Activated CD4-positive, alpha-beta T cell treated with anti-CD3 and anti-CD28 coated beads, Interleukin-2, amount 10 ng/mL, durations not matched to agents 24 days and 14 days (primary cell): Measurements from ENCODE around the gene MCHR1. TPM values are rescaled to one million over a fixed set of nuclear protein-coding genes. Genes with fewer than 3 reads are reported as not detected.
"Not testable (repeated sequence)": the region's sequence is repeated elsewhere in the genome, so short reads cannot be mapped to it uniquely, and the experiment has no call there.

Source experiments
- DNase-seq: peaks from one replicate; pipeline ENCODE4 v3.0.0; 2022
- H3K27ac Mint-ChIP-seq: one replicate; pipeline ENCODE4 v1.8.0; 2022; ENCODE audit warnings: mild to moderate bottlenecking, mixed read lengths
- H3K27me3 Mint-ChIP-seq: one replicate; pipeline ENCODE4 v1.8.0; 2022; ENCODE audit warnings: mixed read lengths
- H3K36me3 Mint-ChIP-seq: one replicate; pipeline ENCODE4 v1.8.0; 2022; ENCODE audit warnings: low read depth, mild to moderate bottlenecking, mixed read lengths
- H3K4me1 Mint-ChIP-seq: one replicate; pipeline ENCODE4 v1.8.0; 2021; ENCODE audit warnings: mixed read lengths
- H3K4me3 Mint-ChIP-seq: one replicate; pipeline ENCODE4 v1.8.0; 2022; ENCODE audit warnings: mild to moderate bottlenecking, moderate library complexity, mixed read lengths
- H3K9me3 Mint-ChIP-seq: one replicate; pipeline ENCODE4 v1.8.0; 2021; ENCODE audit warnings: mixed read lengths
- intact Hi-C: fragments of 100-400 bp; cut with micrococcal nuclease; formaldehyde crosslinking; loops from one replicate; pipeline ENCODE4 v1.15.1; 2023
- total RNA-seq: library from RNA; stranded (reverse); gene quantifications from 2 replicates; pipeline ENCODE4 v1.2.3, GENCODE V29; 2022

Gene MCHR1
- total RNA-seq, 1 donor from 2014 or later = not detected

DNA sequence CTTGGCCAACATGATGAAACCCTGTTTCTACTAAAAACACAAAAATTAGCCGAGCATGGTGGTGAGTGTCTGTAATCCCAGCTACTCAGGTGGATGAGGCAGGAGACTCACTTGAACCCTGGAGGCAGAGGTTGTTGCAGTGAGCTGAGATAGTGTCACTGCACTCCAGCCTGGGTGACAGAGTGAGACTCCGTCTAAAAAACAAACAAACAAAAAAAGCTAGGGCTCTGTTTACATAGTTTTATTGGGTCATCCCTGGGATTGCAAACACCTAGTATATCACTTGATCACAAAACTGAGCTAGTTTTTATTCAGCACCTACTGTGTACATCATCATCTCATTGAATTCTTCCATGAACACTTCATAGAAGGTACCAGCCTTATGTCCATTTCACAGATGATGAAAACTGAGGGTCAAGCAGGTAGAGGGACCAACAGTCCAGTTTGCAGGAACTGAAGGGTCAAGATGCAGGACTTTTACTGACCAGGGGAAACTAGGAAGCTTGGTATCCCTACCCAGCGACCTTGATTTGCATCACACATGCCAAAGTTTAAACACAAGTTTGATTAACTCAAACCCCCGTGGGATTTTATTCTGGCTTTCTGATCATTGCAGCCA, 33.6 kb upstream of the MCHR1 start:
- H3K36me3 Mint-ChIP-seq = no peaks in the 10 kb centered on the region
- peaks cover 14% of the 10 kb centered on the region for H3K4me1 Mint-ChIP-seq
- no peak for DNase-seq
- no peaks in the 10 kb centered on the region for H3K27me3 Mint-ChIP-seq
- no peak overlapping the region for H3K27ac Mint-ChIP-seq
- H3K4me3 Mint-ChIP-seq = no peak overlapping the region
- intact Hi-C loops = loop anchor here (1.0 to 2.0 kb wide), 4 partner anchors 8 to 208 kb away; no protein-coding TSS in a partner anchor
- H3K9me3 Mint-ChIP-seq = no peaks in the 10 kb centered on the region

DNA sequence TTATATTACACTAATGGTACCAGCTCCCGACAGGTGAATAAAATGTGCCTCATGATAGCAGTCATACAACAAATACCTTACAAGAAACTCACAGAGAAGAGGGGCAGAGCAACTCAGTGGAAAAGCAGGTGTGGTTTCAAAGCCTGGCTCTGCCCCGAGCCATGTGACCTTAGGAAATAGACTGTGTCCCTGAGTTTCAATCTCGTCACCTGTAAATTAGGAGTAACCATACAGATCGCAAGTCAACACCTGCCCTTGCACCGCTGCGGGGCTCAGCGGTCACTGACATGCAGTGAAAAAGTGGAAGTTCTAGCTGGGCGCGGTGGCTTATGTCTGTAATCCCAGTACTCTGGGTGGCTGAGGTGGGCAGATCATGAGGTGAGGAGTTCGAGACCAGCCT, 30.9 kb upstream of the MCHR1 start:
- H3K27ac Mint-ChIP-seq = no peak overlapping the region
- DNase-seq = no peak
- H3K4me1 Mint-ChIP-seq = peaks cover 29% of the 10 kb centered on the region
- no peaks in the 10 kb centered on the region for H3K36me3 Mint-ChIP-seq
- intact Hi-C loops = no loop called here
- H3K4me3 Mint-ChIP-seq = no peak overlapping the region
- no peaks in the 10 kb centered on the region for H3K27me3 Mint-ChIP-seq
- no peaks in the 10 kb centered on the region for H3K9me3 Mint-ChIP-seq

DNA sequence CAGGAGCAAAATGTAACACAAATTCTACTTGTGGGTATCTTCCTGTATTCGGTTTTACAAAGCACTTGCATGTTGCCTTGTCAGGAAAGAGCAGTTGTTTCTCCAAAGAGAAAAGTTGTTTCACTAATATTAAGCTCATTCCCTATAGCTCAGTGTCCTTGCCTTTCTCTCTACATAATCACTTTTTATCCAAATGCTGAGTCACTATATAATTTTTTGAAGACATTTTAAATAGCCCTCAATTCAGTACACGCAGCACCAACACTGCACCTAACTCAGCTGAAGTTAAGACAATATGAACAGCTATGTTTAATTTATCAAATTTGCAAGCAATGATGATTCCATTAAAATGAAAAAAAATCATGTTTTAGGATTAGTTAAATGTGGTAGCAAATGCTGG, 28.2 kb upstream of the MCHR1 start:
- no peaks in the 10 kb centered on the region for H3K27me3 Mint-ChIP-seq
- H3K4me1 Mint-ChIP-seq = peaks cover 26% of the 10 kb centered on the region
- no peak for DNase-seq
- no peaks in the 10 kb centered on the region for H3K36me3 Mint-ChIP-seq
- intact Hi-C loops = loop anchor here (5.0 kb wide), 1 partner anchor 61 kb away; no protein-coding TSS in a partner anchor
- no peaks in the 10 kb centered on the region for H3K9me3 Mint-ChIP-seq
- no peak overlapping the region for H3K4me3 Mint-ChIP-seq
- H3K27ac Mint-ChIP-seq = no peak overlapping the region

DNA sequence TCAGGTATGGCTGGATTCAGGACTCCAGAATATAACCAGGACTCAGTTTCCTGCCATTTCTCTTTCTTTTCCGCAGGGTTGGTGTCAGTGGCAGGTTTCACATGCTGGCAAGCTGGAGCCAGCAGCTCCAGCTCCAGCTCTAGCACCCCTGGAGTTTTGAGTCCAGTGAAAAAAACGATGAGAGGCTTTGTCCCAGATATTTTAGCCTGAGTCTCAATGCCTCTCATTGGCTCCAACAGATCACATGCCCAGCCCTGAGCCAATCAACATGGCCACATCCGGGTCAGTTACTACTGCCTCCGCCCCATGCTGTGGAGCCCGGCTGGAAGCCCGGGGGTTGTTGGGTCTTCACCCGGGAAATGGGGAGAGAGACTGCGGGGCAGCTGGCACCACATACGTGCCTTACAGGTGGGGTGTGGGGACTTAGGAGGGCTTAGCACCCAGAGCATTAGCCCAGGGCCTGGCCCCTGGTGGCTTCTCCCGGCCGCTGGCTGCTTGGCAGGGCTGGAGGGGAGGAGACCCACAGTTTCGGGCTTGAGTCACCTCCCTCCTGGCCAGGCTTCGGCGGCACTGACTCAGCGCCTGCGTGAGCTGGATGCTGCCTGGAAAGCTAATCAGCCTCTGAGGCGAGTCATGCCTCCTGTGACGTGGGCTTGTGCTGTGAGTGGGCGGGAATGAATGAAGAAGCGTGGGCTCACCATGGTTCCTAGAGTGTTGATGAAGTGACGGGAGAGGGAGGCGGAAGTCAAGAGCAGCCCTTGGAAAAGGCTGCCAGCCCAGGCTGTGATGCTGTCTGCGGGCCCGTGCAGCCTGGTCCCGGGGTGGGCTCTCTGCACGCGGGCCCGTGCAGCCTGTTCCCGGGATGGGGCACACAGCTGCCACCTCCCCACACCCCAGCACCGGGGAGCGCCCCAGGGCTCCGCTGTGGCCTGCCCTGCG, 27.5 kb upstream of the MCHR1 start:
- Mint-ChIP-seq H3K9me3 (no peaks in the 10 kb centered on the region), H3K27me3 (no peaks in the 10 kb centered on the region), H3K4me1 (peaks cover 22% of the 10 kb centered on the region), H3K4me3 (peak overlapping the region; percentile 55), H3K36me3 (no peaks in the 10 kb centered on the region), H3K27ac (peak overlapping the region; percentile 85)
- peak; percentile 91 for DNase-seq
- intact Hi-C loops = loop anchor here (1.0 to 5.0 kb wide), 4 partner anchors 17 to 247 kb away; no protein-coding TSS in a partner anchor

DNA sequence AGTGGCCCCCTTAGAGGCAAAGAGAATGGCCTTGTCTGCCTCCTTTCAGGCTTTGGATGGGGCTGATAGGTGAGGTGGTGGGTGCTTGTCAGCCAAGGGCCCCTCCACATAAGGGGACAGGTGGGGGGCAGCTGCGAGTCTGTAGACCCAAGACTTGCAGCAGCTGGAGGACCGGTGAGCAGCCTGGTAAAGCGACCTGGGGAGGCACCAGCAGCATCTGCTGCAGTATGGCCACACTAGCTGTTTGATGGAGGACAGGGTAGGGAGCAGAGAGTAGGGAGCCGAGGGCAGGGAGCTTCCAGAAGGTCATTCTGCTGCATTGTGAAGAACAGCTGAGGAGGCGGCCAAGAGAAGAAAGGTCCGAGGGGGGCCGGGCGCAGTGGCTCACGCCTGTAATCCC, 25.9 kb upstream of the MCHR1 start:
- Mint-ChIP-seq H3K9me3 (no peaks in the 10 kb centered on the region), H3K4me3 (no peak overlapping the region), H3K36me3 (no peaks in the 10 kb centered on the region), H3K27ac (peak overlapping the region; percentile 15), H3K27me3 (no peaks in the 10 kb centered on the region), H3K4me1 (peaks cover 17% of the 10 kb centered on the region)
- intact Hi-C loops = loop anchor here (2.0 to 5.0 kb wide), 3 partner anchors 15 to 245 kb away; no protein-coding TSS in a partner anchor
- no peak for DNase-seq

DNA sequence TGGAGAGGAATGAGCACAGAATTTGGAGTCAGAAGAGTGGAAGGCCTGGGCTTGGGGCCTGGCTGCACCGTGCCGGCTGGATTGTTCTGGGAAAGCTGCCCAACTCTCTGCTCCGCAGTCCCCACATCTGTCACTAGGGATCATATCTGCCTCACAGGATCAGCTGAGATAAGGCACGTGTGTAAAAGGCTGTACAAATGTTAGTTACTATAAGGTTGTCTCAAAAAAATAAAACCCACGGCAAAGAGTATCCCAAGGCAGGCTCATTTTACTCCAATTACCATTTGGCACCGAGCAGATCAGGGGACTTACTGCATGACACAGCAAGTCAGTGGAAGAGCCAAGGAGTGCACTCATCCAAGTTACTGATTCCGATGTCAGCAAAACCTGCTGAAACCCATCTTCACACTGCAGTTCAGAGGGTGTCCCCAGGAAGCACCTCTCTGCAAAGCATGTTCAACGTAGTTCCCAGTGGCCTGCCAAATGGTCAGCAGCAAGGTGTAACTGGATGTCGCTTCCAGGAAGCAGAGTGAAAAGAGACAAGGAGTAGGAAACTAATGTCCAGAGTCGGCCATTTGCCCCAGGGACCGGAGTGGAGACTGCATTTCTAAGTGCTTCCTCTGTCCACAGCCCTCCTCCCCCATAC, 24.6 kb upstream of the MCHR1 start:
- H3K4me1 Mint-ChIP-seq = peaks cover 17% of the 10 kb centered on the region
- no peaks in the 10 kb centered on the region for H3K27me3 Mint-ChIP-seq
- no peaks in the 10 kb centered on the region for H3K36me3 Mint-ChIP-seq
- intact Hi-C loops = loop anchor here (5.0 kb wide), 1 partner anchor 58 kb away; no protein-coding TSS in a partner anchor
- DNase-seq = no peak
- no peaks in the 10 kb centered on the region for H3K9me3 Mint-ChIP-seq
- H3K4me3 Mint-ChIP-seq = no peak overlapping the region
- H3K27ac Mint-ChIP-seq = no peak overlapping the region

DNA sequence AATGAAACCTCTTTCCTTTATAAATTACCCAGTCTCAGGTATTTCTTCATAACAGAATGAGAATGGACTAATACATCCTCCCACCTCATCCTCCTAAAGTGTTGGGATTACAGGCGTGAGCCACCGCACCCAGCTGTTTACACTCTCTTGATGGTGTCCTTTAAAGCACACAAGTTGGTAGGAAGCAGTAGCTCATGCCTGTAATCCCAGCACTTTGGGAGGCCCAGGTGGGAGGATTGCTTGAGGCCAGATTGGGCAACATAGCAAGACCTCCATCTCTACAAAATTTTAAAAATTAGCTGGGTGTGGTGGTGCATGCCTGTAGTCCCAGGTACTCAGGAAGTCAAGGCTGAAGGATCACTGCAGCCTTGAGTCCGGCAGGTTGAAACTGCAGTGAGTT, 23.3 kb upstream of the MCHR1 start:
- H3K9me3 Mint-ChIP-seq, H3K4me3 Mint-ChIP-seq, intact Hi-C loops, H3K36me3 Mint-ChIP-seq, H3K27me3 Mint-ChIP-seq, H3K27ac Mint-ChIP-seq, DNase-seq: not testable (repeated sequence)
- peaks cover 17% of the 10 kb centered on the region for H3K4me1 Mint-ChIP-seq

DNA sequence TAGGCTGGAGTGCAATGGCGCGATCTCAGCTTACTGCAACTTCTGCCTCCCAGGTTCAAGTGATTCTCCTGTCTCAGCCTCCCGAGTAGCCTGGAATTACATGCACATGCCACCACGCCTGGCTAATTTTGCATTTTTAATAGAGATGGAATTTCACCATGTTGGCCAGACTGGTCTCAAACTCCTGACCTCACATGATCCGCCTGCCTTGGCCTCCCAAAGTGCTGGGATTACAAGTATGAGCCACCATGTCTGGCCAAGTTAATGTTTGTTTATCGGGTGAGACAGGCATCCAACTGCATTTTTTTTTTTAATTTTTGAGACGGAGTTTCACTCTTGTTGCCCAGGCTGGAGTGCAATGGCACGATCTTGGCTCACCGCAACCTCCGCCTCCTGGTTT, 22.6 kb upstream of the MCHR1 start:
- DNase-seq, H3K36me3 Mint-ChIP-seq, H3K27ac Mint-ChIP-seq, H3K27me3 Mint-ChIP-seq, H3K4me3 Mint-ChIP-seq, H3K9me3 Mint-ChIP-seq, intact Hi-C loops: not testable (repeated sequence)
- peaks cover 12% of the 10 kb centered on the region for H3K4me1 Mint-ChIP-seq

DNA sequence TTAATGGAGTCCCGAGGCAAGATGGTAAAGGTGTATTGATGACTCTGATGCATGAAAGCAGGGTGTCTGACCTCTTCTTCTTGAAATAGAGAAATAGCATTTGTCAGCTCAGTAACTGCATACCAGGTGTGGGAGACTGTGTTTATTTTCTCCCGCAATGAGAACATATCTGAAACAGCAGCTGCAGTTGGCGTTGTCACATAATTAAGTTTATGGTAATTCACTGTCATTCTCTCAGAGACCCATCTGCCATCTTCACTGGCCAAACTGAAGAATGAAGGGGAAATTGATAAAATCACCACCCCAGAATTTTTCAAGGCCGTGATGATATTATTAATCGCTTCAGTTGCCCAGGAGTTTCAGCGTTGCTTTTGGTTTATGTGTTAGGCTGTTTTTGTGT, 20.1 kb upstream of the MCHR1 start:
- Mint-ChIP-seq H3K27me3 (no peaks in the 10 kb centered on the region), H3K9me3 (no peaks in the 10 kb centered on the region), H3K27ac (no peak overlapping the region), H3K4me3 (no peak overlapping the region), H3K36me3 (no peaks in the 10 kb centered on the region), H3K4me1 (peaks cover 2% of the 10 kb centered on the region)
- no peak for DNase-seq
- intact Hi-C loops = no loop called here

DNA sequence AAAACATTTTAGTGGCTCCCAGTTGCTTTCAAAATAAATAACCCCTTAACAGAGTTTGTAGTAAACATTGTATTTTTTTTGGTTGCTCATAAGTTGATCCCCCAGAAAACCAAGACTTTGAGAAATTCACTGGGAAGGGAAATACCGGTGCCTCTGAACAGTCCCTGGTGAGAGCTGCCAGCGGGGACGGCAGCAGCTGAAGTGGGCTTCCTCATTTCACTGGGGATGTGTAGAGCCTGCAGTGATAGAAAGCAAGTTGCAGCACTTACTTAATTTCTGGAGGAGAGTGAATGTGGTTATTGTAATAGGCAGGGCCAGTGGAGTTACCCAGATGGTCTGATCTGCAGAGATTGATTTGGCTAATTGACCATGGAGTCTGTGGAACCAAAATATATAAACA, 18.6 kb upstream of the MCHR1 start:
- Mint-ChIP-seq H3K4me1 (no peaks in the 10 kb centered on the region), H3K4me3 (no peak overlapping the region), H3K36me3 (no peaks in the 10 kb centered on the region), H3K27ac (no peak overlapping the region), H3K9me3 (no peaks in the 10 kb centered on the region), H3K27me3 (no peaks in the 10 kb centered on the region)
- intact Hi-C loops = no loop called here
- DNase-seq = no peak

DNA sequence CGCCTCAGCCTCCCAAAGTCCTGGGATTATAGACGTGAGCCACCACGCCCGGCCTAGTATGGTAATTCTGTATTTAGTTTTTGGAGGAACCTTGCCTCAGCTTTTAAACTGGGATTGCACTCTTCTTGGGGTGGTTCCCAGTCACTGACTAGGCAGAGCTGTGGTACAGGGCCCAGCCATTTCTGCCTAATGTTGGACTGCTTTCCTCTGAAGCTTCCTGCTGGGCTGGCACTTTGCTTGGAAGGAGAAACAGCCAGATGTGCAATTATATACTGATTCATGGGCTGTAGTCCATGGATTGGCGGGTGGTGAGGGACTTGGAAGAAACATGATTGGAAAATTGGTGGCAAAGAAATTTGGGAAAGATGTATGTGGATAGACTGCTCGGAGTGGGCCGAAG, 17.6 kb upstream of the MCHR1 start:
- no peaks in the 10 kb centered on the region for H3K27me3 Mint-ChIP-seq
- intact Hi-C loops = no loop called here
- H3K4me3 Mint-ChIP-seq = no peak overlapping the region
- DNase-seq = no peak
- H3K27ac Mint-ChIP-seq = no peak overlapping the region
- H3K4me1 Mint-ChIP-seq = peaks cover 2% of the 10 kb centered on the region
- H3K9me3 Mint-ChIP-seq = no peaks in the 10 kb centered on the region
- H3K36me3 Mint-ChIP-seq = no peaks in the 10 kb centered on the region

DNA sequence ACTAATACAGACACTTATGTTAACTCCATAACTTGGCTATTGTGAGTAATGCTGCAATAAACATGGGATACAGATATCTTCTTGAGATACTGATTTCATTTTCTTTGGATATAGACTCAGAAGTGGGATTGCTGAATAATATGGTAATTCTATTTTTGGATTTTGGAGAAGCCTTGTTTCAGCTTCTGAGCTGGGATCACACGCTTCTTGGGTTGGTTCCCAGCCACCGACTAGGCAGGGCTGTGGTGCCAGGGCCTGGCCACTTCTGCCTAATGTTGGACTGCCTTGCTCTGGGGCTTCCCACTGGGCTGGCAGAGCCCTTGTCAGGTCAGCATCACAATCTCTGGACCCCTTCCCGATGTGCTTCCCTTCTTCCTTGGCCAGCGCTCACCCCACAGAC, 14.0 kb upstream of the MCHR1 start:
- Mint-ChIP-seq H3K4me1 (peaks cover 26% of the 10 kb centered on the region), H3K4me3 (no peak overlapping the region), H3K27me3 (no peaks in the 10 kb centered on the region), H3K9me3 (peaks cover 3% of the 10 kb centered on the region), H3K36me3 (peaks cover 2% of the 10 kb centered on the region), H3K27ac (no peak overlapping the region)
- intact Hi-C loops = no loop called here
- DNase-seq = no peak

DNA sequence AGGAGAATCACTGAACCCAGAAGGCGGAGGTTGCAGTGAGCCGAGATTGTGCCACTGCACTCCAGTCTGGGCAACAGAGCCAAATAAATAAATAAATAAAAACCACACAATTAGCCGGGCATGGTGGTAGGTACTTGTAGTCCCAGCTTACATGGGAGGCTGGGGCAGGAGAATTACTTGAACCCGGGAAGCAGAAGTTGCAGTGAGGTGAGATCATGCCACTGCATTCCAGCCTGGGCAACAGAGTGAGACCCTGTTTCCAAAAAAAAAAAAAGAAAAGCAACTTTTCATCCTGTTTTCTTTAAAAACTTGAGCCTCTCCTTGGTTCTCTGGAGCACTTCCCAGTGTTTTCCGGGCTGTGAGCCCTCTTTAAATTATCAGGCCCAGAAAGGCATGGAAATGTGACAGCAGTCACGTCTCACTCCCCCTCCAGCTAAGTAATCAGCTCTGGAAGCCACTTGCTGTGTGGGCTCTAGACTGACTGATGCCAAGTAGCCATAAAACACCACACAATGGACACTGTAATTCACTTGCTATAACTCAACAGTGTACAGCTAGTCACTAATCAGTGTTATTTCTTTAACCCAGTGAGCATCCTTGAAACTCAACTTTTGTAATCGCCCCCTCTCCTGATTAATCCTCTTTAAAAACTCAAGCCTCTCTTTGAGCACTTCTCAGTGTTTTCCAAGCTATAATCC, 13.0 kb upstream of the MCHR1 start:
- H3K9me3 Mint-ChIP-seq = peaks cover 3% of the 10 kb centered on the region
- H3K4me3 Mint-ChIP-seq = no peak overlapping the region
- intact Hi-C loops = no loop called here
- H3K27me3 Mint-ChIP-seq = no peaks in the 10 kb centered on the region
- no peak for DNase-seq
- H3K27ac Mint-ChIP-seq = no peak overlapping the region
- H3K4me1 Mint-ChIP-seq = peaks cover 26% of the 10 kb centered on the region
- H3K36me3 Mint-ChIP-seq = peaks cover 2% of the 10 kb centered on the region
